HCT116 (cell line): ENCODE results near the gene GDF10. TPM values are rescaled to one million over a fixed set of nuclear protein-coding genes. Genes with fewer than 3 reads are reported as not detected.

Experiments used
- ATAC-seq: fragments of 200-7000 bp; cut with Tn5 transposase; 2 replicates; pipeline ENCODE4 v1.9.1; 2020; ENCODE audit warnings: mild to moderate bottlenecking, moderate library complexity
- BruUV-seq: library from RNA; stranded (reverse); fragments of 400-500 nt; replicated peaks from 2 replicates; lab custom pipeline; 2021; lab: Mats Ljungman, UMichigan
- CTCF ChIA-PET: fragments of 300-600 bp; sonication (Branson Sonifier 250); formaldehyde crosslinking; loops from one replicate; lab custom pipeline; 2021; ENCODE audit warnings: antibody characterized with exemption; lab: Charles Lee
- POLR2A ChIA-PET: fragments of 300-600, 350-600 bp; sonication (Branson Sonifier 250); formaldehyde crosslinking; loops from one replicate; lab custom pipeline; 2021; ENCODE audit warnings: antibody characterized with exemption; lab: Charles Lee
- RAD21 ChIA-PET, 2 experiments: fragments of 300-600 bp; sonication (Branson Sonifier 250); formaldehyde crosslinking; loops; one replicate each; lab custom pipeline; 2023; ENCODE audit warnings: low total read pairs in 2 of 2; ENCODE audit not compliant: uncharacterized antibody in 2 of 2, unreplicated experiment in 2 of 2, low non-redundant PET in 1 of 2; lab: Charles Lee
- DNase-seq: peaks from one replicate; pipeline ENCODE4 v3.0.0-alpha.2; 2010; ENCODE audit warnings: low read depth, low spot score
- H2AFZ ChIP-seq: fragments of 200-600 bp; shearing (Covaris generic), sonication (generic); 2 replicates; pipeline ENCODE4 v1.6.1; 2017; ENCODE audit warnings: low read depth, mixed run types, mixed read lengths, antibody characterized with exemption, low read length; ENCODE audit not compliant: poor library complexity, severe bottlenecking
- H3K27ac ChIP-seq: 2 replicates; pipeline ENCODE4 v1.5.1; 2012; ENCODE audit warnings: low read depth, low read length
- H3K27me3 ChIP-seq: fragments of 200-600 bp; sonication (generic); 2 replicates; pipeline ENCODE4 v1.6.1; 2016; ENCODE audit warnings: mixed run types, low read length, mixed read lengths; ENCODE audit not compliant: insufficient read depth
- H3K36me3 ChIP-seq, 2 experiments: fragments of 200-500 bp in 1 of 2; fragments of 200-600 bp in 1 of 2; sonication (Bioruptor generic) in 1 of 2; sonication (generic) in 1 of 2; 2 replicates each; pipeline versions ENCODE4 v1.5.1 to v1.6.1; 2014 to 2016; ENCODE audit warnings: low read length in 2 of 2, inconsistent platforms in 1 of 2, mixed read lengths in 1 of 2, mixed run types in 1 of 2; ENCODE audit not compliant: insufficient read depth in 2 of 2, control insufficient read depth in 1 of 2
- H3K4me1 ChIP-seq, 2 experiments: fragments of 200-600 bp in 1 of 2; sonication (generic) in 1 of 2; 2 replicates each; pipeline versions ENCODE4 v1.5.1 to v1.6.1; 2012 to 2017; ENCODE audit warnings: low read length in 2 of 2, inconsistent platforms in 1 of 2, mild to moderate bottlenecking in 1 of 2, mixed read lengths in 1 of 2, mixed run types in 1 of 2, moderate library complexity in 1 of 2; ENCODE audit not compliant: insufficient read depth in 2 of 2, control insufficient read depth in 1 of 2
- H3K4me2 ChIP-seq: fragments of 200-600 bp; sonication (generic); 2 replicates; pipeline ENCODE4 v1.6.1; 2017; ENCODE audit warnings: mixed run types, low read length, mixed read lengths
- H3K4me3 ChIP-seq, 2 experiments: fragments of 200-600 bp in 1 of 2; sonication (generic) in 1 of 2; replicated peaks in 1 of 2; 2 replicates each; pipeline ENCODE4 v1.5.1; 2011 to 2016; ENCODE audit warnings: low read length in 2 of 2, control low read depth in 1 of 2, low read depth in 1 of 2, mild to moderate bottlenecking in 1 of 2, mixed read lengths in 1 of 2, mixed run types in 1 of 2
- H3K79me2 ChIP-seq: fragments of 200-600 bp; sonication (generic); 2 replicates; pipeline ENCODE4 v1.6.1; 2017; ENCODE audit warnings: mild to moderate bottlenecking, mixed run types, low read length, moderate library complexity, mixed read lengths; ENCODE audit not compliant: insufficient read depth
- H3K9ac ChIP-seq: fragments of 200-600 bp; sonication (generic); 2 replicates; pipeline ENCODE4 v1.6.1; 2016; ENCODE audit warnings: low read length, mixed read lengths
- H3K9me2 ChIP-seq: fragments of 200-600 bp; sonication (generic), shearing (Covaris generic); 2 replicates; pipeline ENCODE4 v1.6.1; 2017; ENCODE audit warnings: mixed run types, mild to moderate bottlenecking, moderate library complexity; ENCODE audit not compliant: insufficient read depth
- H3K9me3 ChIP-seq, 2 experiments: fragments of 200-500 bp in 1 of 2; fragments of 200-600 bp in 1 of 2; sonication (Bioruptor generic) in 1 of 2; sonication (generic) in 1 of 2; 2 replicates each; pipeline ENCODE4 v1.6.1; 2014 to 2017; ENCODE audit warnings: low read length in 2 of 2, mixed read lengths in 2 of 2, inconsistent platforms in 1 of 2, low read depth in 1 of 2, mild to moderate bottlenecking in 1 of 2, mixed run types in 1 of 2, moderate library complexity in 1 of 2; ENCODE audit not compliant: control insufficient read depth in 1 of 2, insufficient read depth in 1 of 2
- H4K20me1 ChIP-seq: fragments of 200-600 bp; sonication (generic), shearing (Covaris generic); 2 replicates; pipeline ENCODE4 v1.6.1; 2017; ENCODE audit warnings: mixed run types, mild to moderate bottlenecking, moderate library complexity; ENCODE audit not compliant: insufficient read depth
- CTCF ChIP-seq, 3 experiments: fragments of 200-600 bp in 1 of 3; sonication (generic) in 1 of 3; IDR thresholded peaks in 2 of 3; conservative IDR thresholded peaks in 1 of 3; 2 replicates each; pipeline ENCODE4 v1.5.1; 2012 to 2017; ENCODE audit warnings: low read depth in 2 of 3, low read length in 2 of 3, antibody characterized with exemption in 1 of 3, borderline replicate concordance in 1 of 3, control low read depth in 1 of 3, mild to moderate bottlenecking in 1 of 3, mixed read lengths in 1 of 3, mixed run types in 1 of 3, moderate library complexity in 1 of 3; ENCODE audit not compliant: insufficient read depth in 1 of 3
- EGR1 ChIP-seq: IDR thresholded peaks from 2 replicates; pipeline ENCODE4 v1.6.1; 2012; ENCODE audit warnings: low read depth
- EZH2phosphoT487 ChIP-seq: fragments of 200-600 bp; IDR thresholded peaks from 2 replicates; pipeline ENCODE4 v1.6.1; 2018; ENCODE audit warnings: antibody characterized with exemption, borderline replicate concordance
- JUND ChIP-seq: IDR thresholded peaks from 2 replicates; pipeline ENCODE4 v1.6.1; 2012
- REST ChIP-seq: IDR thresholded peaks from 2 replicates; pipeline ENCODE4 v1.6.1; 2012; ENCODE audit warnings: low read depth
- TCF7L2 ChIP-seq: IDR thresholded peaks from 2 replicates; pipeline ENCODE4 v1.7.0; 2011; ENCODE audit warnings: borderline replicate concordance, inconsistent platforms; ENCODE audit not compliant: insufficient read depth, insufficient read length; ENCODE audit errors: extremely low read depth
- YY1 ChIP-seq: IDR thresholded peaks from 2 replicates; pipeline ENCODE4 v1.6.1; 2011; ENCODE audit warnings: low read length, low read depth, moderate library complexity, mild to moderate bottlenecking; ENCODE audit not compliant: insufficient replicate concordance; ENCODE audit errors: extremely low read depth
- intact Hi-C: fragments of 100-400 bp; cut with micrococcal nuclease; formaldehyde crosslinking; loops from 2 replicates; pipeline ENCODE4 v1.10.0; 2022
- total RNA-seq: library from RNA; stranded (reverse); gene quantifications from one replicate; pipeline ENCODE4 v1.2.1, GENCODE V29; 2021; ENCODE audit not compliant: unreplicated experiment

GDF10 gene
- total RNA-seq, 1 experiment from 2014 or later = not detected

- no TSS peak for BruUV-seq
- no peaks in the 10 kb centered on the region for H3K36me3 ChIP-seq
- no peaks in the 10 kb centered on the region for H3K79me2 ChIP-seq
- ChIA-PET POLR2A (no interaction called here), CTCF (no interaction called here), RAD21 (no interaction called here)
- H4K20me1 ChIP-seq = no peaks in the 10 kb centered on the region
- H3K4me1 ChIP-seq = peaks cover 7 to 11% of the 10 kb centered on the region in 2 experiments; a peak in 3 of 4 replicates
- no peaks in the 10 kb centered on the region for H3K9me2 ChIP-seq
- intact Hi-C loops = no loop called here
- H3K27me3 ChIP-seq = no peaks in the 10 kb centered on the region
- TF ChIP-seq EZH2phosphoT487 = no peak
- no peak for TF ChIP-seq CTCF (IDR thresholded peaks at IDR 0.05 in 2 of 3, conservative IDR thresholded peaks at IDR 0.05 in 1 of 3; ENCODE audit: borderline replicate concordance in 1 of 3, insufficient read depth in 1 of 3, low read depth in 2 of 3, low read length in 2 of 3)
- TF ChIP-seq JUND = peak; percentile 32; the same call in 1 of the 2 replicates
- TF ChIP-seq TCF7L2 = peak; percentile 82
- TF ChIP-seq EGR1 = no peak
- TF ChIP-seq YY1 = no peak
- TF ChIP-seq REST = no peak
- peak; percentile 77 for ATAC-seq
- H3K4me2 ChIP-seq = peak overlapping the region; percentile 36
- H3K9me3 ChIP-seq = no peaks in the 10 kb centered on the region; a peak in 1 of 4 replicates
- no peak overlapping the region for H3K4me3 ChIP-seq
- no peak overlapping the region for H2AFZ ChIP-seq
- no peak for DNase-seq
- H3K9ac ChIP-seq = no peak overlapping the region
- H3K27ac ChIP-seq = peak overlapping the region; percentile 8; the same call in 1 of the 2 replicates
These were observed 22.4 kb upstream of the GDF10 start for GRCh38 chr10:47277352-47278151.
